ENCODE data around the gene MCUB.
"Not testable (repeated sequence)": the region's sequence is repeated elsewhere in the genome, so short reads cannot be mapped to it uniquely, and the experiment has no call there.

The MCUB gene

GRCh38 chr4:109631532-109632108, 71.6 kb downstream of the MCUB start:
- no peak for DNase-seq

- DNase-seq, result no peak
Measured at GRCh38 chr4:109640644-109641043, 80.6 kb downstream of the MCUB start.

- DNase-seq, result no peak
Measured at GRCh38 chr4:109645874-109646710, 86.0 kb downstream of the MCUB start.

- DNase-seq, result no peak
Measured at GRCh38 chr4:109648266-109648996, 88.4 kb downstream of the MCUB start.

GRCh38 chr4:109648997-109649575, 89.0 kb downstream of the MCUB start:
- DNase-seq, result no peak

- no peak for DNase-seq
Measured at GRCh38 chr4:109649872-109650271, 89.8 kb downstream of the MCUB start.

GRCh38 chr4:109655396-109655795, 95.3 kb downstream of the MCUB start:
- no peak for DNase-seq

GRCh38 chr4:109657854-109658418, 97.9 kb downstream of the MCUB start:
- no peak for DNase-seq

- no peak for DNase-seq
Measured at GRCh38 chr4:109658871-109659410, 98.9 kb downstream of the MCUB start.

- DNase-seq, result no peak
Measured at GRCh38 chr4:109662116-109662515, 102.1 kb downstream of the MCUB start.

GRCh38 chr4:109662771-109663170, 102.7 kb downstream of the MCUB start:
- DNase-seq, result no peak

GRCh38 chr4:109665783-109666485, 105.9 kb downstream of the MCUB start:
- no peak for DNase-seq

GRCh38 chr4:109671350-109671749, 111.3 kb downstream of the MCUB start:
- no peak for DNase-seq

GRCh38 chr4:109672169-109672930, 112.3 kb downstream of the MCUB start:
- DNase-seq, result no peak

- no peak for DNase-seq
Measured at GRCh38 chr4:109673303-109673702, 113.3 kb downstream of the MCUB start.

GRCh38 chr4:109675181-109675580, 115.1 kb downstream of the MCUB start:
- DNase-seq, result no peak

GRCh38 chr4:109675843-109676242, 115.8 kb downstream of the MCUB start:
- DNase-seq, result no peak

- DNase-seq, result no peak
Measured at GRCh38 chr4:109676886-109677285, 116.8 kb downstream of the MCUB start.

- DNase-seq, result not testable (repeated sequence)
Measured at GRCh38 chr4:109678472-109678871, 118.4 kb downstream of the MCUB start.

GRCh38 chr4:109678925-109679324, 118.9 kb downstream of the MCUB start:
- DNase-seq, result not testable (repeated sequence)

GRCh38 chr4:109682875-109683274, 122.8 kb downstream of the MCUB start:
- no peak for DNase-seq
